Subcutaneous abdominal adipose tissue (tissue), 5 donors: ENCODE measurements around the gene MADD.

Experiments
- H3K27ac ChIP-seq: one replicate; pipeline ENCODE4 v1.7.0; 2013; ENCODE audit warnings: low read depth, mild to moderate bottlenecking, inconsistent platforms, low read length, moderate library complexity
- H3K27me3 ChIP-seq, 5 donors: one replicate each; pipeline ENCODE4 v1.7.0; 2013; ENCODE audit warnings: low read length in 5 of 5, inconsistent platforms in 1 of 5; ENCODE audit not compliant: control insufficient read depth in 5 of 5, insufficient read depth in 4 of 5
- H3K36me3 ChIP-seq, 5 donors: one replicate each; pipeline ENCODE4 v1.7.0; 2013; ENCODE audit warnings: low read length in 5 of 5; ENCODE audit not compliant: control insufficient read depth in 5 of 5, insufficient read depth in 5 of 5
- H3K4me1 ChIP-seq, 5 donors: one replicate each; pipeline ENCODE4 v1.7.0; 2013; ENCODE audit warnings: low read length in 5 of 5, mild to moderate bottlenecking in 3 of 5, moderate library complexity in 1 of 5; ENCODE audit not compliant: control insufficient read depth in 5 of 5, insufficient read depth in 5 of 5
- H3K4me3 ChIP-seq, 5 donors: one replicate each; pipeline ENCODE4 v1.7.0; 2013; ENCODE audit warnings: low read length in 5 of 5, low read depth in 1 of 5
- H3K9ac ChIP-seq, 5 donors: one replicate each; pipeline ENCODE4 v1.7.0; 2013; ENCODE audit warnings: low read length in 5 of 5, mild to moderate bottlenecking in 4 of 5, moderate library complexity in 3 of 5
- H3K9me3 ChIP-seq, 5 donors: one replicate each; pipeline ENCODE4 v1.7.0; 2013; ENCODE audit warnings: low read length in 5 of 5; ENCODE audit not compliant: control insufficient read depth in 5 of 5
- donor health status: healthy.
- donor health status: healthy.
- donor health status: healthy.
- donor health status: healthy.
- donor health status: healthy.

MADD gene

GRCh38 chr11:47327949-47328348 lies 58.0 kb downstream of the MADD start:
- peaks cover 0 to 53% (median 10%) of the 10 kb centered on the region in 5 donors for H3K36me3 ChIP-seq
- H3K27ac ChIP-seq: no peak overlapping the region
- peaks cover 0 to 39% (median 15%) of the 10 kb centered on the region in 5 donors for H3K4me1 ChIP-seq
- no peak overlapping the region for H3K9ac ChIP-seq
- H3K9me3 ChIP-seq: no peaks in the 10 kb centered on the region
- H3K4me3 ChIP-seq: no peak overlapping the region
- no peaks in the 10 kb centered on the region for H3K27me3 ChIP-seq

DNA sequence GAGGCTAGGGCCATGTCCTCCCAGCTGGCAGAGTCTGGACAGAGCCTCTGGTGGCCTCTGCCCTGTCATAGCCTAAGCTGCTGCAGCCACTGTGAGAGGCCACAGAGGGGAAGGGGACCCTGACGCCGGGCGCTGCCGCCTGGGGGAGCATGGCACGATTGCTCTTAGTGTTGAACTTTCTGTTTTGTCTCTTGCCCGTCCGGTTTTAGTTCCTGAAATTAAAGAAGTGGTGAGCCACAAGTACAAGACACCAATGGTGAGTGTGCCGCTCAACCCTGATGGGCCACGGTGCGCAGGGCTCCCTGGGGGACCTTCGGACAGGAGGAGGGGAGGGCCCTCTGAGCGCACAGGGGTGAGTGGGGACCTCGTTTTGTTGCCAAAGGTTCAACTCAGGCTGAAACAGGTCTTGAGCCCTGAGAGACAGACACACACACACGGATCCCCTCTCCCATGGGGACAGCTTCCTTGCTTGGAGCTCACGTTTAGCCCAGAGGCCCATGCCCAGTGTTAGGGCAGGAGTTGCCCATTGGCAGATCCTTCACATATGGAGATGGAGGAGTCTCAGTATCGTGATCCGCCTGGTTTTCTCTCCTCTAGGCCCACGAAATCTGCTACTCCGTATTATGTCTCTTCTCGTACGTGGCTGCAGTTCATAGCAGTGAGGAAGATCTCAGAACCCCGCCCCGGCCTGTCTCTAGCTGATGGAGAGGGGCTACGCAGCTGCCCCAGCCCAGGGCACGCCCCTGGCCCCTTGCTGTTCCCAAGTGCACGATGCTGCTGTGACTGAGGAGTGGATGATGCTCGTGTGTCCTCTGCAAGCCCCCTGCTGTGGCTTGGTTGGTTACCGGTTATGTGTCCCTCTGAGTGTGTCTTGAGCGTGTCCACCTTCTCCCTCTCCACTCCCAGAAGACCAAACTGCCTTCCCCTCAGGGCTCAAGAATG lies 58.8 kb downstream of the MADD start:
- H3K27ac ChIP-seq: peak overlapping the region; percentile 30

GRCh38 chr11:47329431-47329986 lies 59.6 kb downstream of the MADD start:
- H3K4me3 ChIP-seq: no peak overlapping the region
- peaks cover 0 to 53% (median 10%) of the 10 kb centered on the region in 5 donors for H3K36me3 ChIP-seq
- peak overlapping the region; percentile 30 for H3K27ac ChIP-seq
- H3K9me3 ChIP-seq: no peaks in the 10 kb centered on the region
- H3K9ac ChIP-seq: peak overlapping the region in 2 of 5 donors; percentile 38 to 49
- H3K27me3 ChIP-seq: no peaks in the 10 kb centered on the region
- peaks cover 0 to 39% (median 15%) of the 10 kb centered on the region in 5 donors for H3K4me1 ChIP-seq

More for the DNA sequence above, 58.8 kb downstream of the MADD start:
- no peaks in the 10 kb centered on the region for H3K9me3 ChIP-seq
- H3K4me1 ChIP-seq: peaks cover 0 to 39% (median 15%) of the 10 kb centered on the region in 5 donors
- H3K9ac ChIP-seq: peak overlapping the region in 1 of 5 donors; percentile 49
- H3K27me3 ChIP-seq: no peaks in the 10 kb centered on the region
- no peak overlapping the region for H3K4me3 ChIP-seq
- peaks cover 0 to 53% (median 10%) of the 10 kb centered on the region in 5 donors for H3K36me3 ChIP-seq

DNA sequence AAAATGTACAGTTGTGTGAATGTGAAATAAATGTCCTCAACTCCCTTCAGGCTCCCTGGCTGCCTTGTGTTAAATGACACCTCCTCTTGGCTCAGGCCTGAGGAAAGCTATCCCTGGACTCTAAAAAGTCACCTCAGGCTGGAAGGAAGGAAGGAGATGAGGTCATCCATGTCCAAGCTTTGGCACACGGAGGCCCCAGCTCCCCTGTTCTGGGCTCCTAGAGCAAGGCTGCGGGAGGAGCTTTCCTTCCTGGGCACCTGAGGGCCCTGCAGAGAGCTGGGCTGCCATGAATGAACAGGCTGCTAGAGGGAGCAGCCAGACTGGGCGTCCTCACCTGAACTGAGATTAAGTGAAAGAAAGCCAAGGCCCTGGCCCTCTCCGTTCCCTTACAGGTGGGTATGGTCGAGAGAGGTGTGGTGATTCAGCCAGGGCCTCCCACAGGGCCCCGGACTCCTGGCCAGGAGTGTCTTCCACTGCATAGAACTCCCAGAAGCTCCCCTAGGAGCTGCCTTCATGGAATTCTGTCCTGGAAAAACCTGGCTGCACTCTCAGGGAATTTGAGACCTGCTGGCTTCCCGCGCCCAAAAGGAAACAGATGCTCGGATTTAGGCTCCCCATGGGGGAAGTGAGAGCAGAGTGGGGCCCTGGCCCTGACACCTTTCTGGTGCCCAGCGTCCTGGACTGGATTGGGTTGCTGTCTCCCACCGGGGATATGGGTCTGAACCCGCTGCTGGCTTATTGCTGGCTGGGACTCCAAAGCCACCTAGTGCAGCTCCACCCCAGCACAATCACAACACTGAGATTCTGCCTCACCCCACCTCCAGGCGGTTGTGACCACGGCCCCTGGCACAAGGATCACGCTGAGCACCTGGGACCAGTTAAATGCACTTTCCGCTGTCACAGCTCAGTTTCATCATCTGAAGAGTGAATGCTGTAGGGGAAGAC lies 60.3 kb downstream of the MADD start:
- no peaks in the 10 kb centered on the region for H3K27me3 ChIP-seq
- H3K9me3 ChIP-seq: no peaks in the 10 kb centered on the region
- peak overlapping the region; percentile 30 for H3K27ac ChIP-seq
- H3K9ac ChIP-seq: no peak overlapping the region
- peaks cover 0 to 39% (median 15%) of the 10 kb centered on the region in 5 donors for H3K4me1 ChIP-seq
- no peak overlapping the region for H3K4me3 ChIP-seq
- H3K36me3 ChIP-seq: peaks cover 0 to 53% (median 10%) of the 10 kb centered on the region in 5 donors

GRCh38 chr11:47331454-47332302 lies 61.7 kb downstream of the MADD start:
- H3K36me3 ChIP-seq: peaks cover 0 to 43% (median 10%) of the 10 kb centered on the region in 5 donors
- H3K4me3 ChIP-seq: no peak overlapping the region
- H3K9ac ChIP-seq: no peak overlapping the region
- peaks cover 0 to 39% (median 15%) of the 10 kb centered on the region in 5 donors for H3K4me1 ChIP-seq
- no peaks in the 10 kb centered on the region for H3K9me3 ChIP-seq
- no peak overlapping the region for H3K27ac ChIP-seq
- no peaks in the 10 kb centered on the region for H3K27me3 ChIP-seq

DNA sequence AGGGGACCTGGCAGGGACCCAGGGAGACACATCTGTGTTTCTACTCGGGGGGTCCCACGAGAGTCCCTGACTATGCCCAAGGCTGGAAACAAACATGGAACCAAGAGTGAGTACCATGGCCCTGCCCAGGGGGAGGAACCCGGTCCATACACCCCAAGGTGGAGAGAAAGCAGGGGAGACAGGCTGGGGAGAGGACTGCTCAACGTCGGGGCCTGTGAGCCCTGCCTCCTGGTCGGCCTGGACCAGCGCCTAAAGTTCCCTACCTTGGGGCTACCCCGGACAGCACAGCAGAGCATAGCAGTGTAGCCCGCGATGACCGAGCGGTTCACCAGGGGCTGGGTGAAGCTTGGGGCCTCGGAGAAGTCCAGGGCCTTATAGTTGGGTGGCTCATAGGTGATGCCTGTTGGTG lies 62.4 kb downstream of the MADD start:
- H3K36me3 ChIP-seq: peaks cover 0 to 37% (median 10%) of the 10 kb centered on the region in 5 donors
- no peak overlapping the region for H3K9ac ChIP-seq
- H3K4me3 ChIP-seq: no peak overlapping the region
- peaks cover 0 to 39% (median 15%) of the 10 kb centered on the region in 5 donors for H3K4me1 ChIP-seq
- H3K27me3 ChIP-seq: no peaks in the 10 kb centered on the region
- no peaks in the 10 kb centered on the region for H3K9me3 ChIP-seq
- H3K27ac ChIP-seq: no peak overlapping the region

DNA sequence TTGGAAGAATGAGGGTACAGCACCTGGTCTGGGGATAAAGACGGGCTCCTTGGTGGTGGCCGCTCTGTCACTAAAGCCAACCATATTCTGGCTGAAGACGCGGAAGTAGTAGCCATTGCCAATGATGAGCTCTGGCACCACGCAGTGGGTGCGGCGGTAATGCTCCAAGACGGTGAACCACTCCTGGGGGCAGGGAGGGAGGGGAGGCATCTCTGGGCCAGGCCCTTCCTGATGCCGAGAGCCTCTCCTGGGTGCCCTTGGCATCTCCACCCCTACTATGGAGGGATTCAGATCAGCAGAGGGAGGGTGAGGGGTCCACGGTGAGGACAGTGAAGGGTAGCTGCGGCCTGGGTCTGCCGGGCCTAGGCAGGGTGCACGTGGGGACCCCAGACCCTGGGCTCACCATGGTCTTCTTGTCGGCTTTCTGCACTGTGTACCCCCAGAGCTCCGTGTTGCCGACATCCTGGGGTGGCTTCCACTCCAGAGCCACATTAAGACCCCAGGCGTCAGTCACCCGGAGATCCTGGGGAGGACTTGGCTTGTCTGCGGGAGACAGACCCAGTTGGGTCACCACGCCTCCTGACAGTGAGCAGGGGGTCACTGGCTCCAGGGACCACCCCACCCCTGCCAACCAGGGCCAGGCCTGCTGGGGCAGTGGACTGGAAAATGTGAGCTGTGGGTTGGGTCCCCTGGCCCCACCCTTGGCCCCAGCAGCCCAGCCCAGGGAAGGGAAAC lies 63.0 kb downstream of the MADD start:
- Histone ChIP-seq H3K36me3 (peaks cover 0 to 30% (median 10%) of the 10 kb centered on the region in 5 donors), H3K9ac (no peak overlapping the region), H3K4me1 (peaks cover 0 to 39% (median 15%) of the 10 kb centered on the region in 5 donors), H3K4me3 (no peak overlapping the region), H3K27ac (no peak overlapping the region), H3K27me3 (no peaks in the 10 kb centered on the region), H3K9me3 (no peaks in the 10 kb centered on the region)

DNA sequence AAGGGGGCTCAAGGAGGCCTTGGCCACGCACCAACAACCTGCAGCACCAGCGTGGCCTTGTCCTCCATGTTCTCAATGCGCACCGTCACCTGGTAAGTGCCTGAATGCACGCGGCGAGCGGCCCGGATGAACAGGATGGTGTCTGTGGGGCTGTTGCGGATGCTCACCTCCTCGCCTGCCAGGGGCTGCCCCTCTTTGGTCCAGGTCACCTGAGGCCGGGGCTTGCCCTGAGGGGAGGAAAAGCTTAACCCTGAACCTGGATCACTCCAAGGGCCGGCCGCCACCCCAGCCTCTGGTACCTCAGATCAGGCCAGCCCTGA lies 63.6 kb downstream of the MADD start:
- Histone ChIP-seq H3K27ac (no peak overlapping the region), H3K36me3 (peaks cover 0 to 25% (median 10%) of the 10 kb centered on the region in 5 donors), H3K9me3 (no peaks in the 10 kb centered on the region), H3K27me3 (no peaks in the 10 kb centered on the region), H3K4me1 (peaks cover 0 to 36% (median 15%) of the 10 kb centered on the region in 5 donors), H3K4me3 (no peak overlapping the region), H3K9ac (no peak overlapping the region)
